LNCaP clone FGC (cell line): ENCODE results near the gene TENM4.

Experiments
- DNase-seq: peaks from one replicate; pipeline ENCODE4 v3.0.0-alpha.2; 2011; ENCODE audit warnings: low read depth
- H3K4me3 ChIP-seq: 2 replicates; pipeline ENCODE4 v1.5.1; 2011; ENCODE audit warnings: mild to moderate bottlenecking, low read depth, low read length, control low read depth
- CTCF ChIP-seq: IDR thresholded peaks from 2 replicates; pipeline ENCODE4 v1.5.1; 2012; ENCODE audit warnings: mild to moderate bottlenecking; ENCODE audit not compliant: control insufficient read depth, insufficient read depth; ENCODE audit errors: extremely low read depth

Gene TENM4

GRCh38 chr11:79396001-79396400, 44.8 kb downstream of the TENM4 start:
- DNase-seq = no peak
- no peak overlapping the region for H3K4me3 ChIP-seq
- no peak for TF ChIP-seq CTCF

GRCh38 chr11:79393362-79394043, 47.3 kb downstream of the TENM4 start:
- DNase-seq = no peak
- no peak for TF ChIP-seq CTCF
- H3K4me3 ChIP-seq = no peak overlapping the region

DNA sequence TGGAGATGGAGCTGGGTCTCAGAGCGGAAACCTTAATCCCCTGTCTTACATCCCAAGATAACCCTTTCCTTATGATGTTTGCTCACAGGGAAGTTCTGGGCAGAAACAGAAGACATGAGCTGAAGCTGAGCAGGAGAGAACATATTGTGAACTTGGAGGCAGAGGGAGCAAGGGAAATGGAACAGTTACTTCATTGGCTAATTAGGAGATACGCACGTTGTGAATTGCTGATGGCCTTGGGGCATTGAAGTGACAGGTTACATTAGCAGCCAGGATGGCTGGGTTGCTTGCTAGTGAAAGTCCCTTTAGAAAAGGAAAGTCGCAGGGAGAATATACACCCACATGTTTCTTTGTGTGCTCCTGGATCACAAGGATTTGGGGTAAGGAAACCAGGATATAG, 48.7 kb downstream of the TENM4 start:
- TF ChIP-seq CTCF = no peak
- H3K4me3 ChIP-seq = no peak overlapping the region
- DNase-seq = no peak

- no peak overlapping the region for H3K4me3 ChIP-seq
- no peak for TF ChIP-seq CTCF
- no peak for DNase-seq
These were observed 49.9 kb downstream of the TENM4 start for GRCh38 chr11:79390923-79391322.

- TF ChIP-seq CTCF = no peak
- DNase-seq = no peak
- no peak overlapping the region for H3K4me3 ChIP-seq
These were observed 50.4 kb downstream of the TENM4 start for GRCh38 chr11:79390477-79390876.

DNA sequence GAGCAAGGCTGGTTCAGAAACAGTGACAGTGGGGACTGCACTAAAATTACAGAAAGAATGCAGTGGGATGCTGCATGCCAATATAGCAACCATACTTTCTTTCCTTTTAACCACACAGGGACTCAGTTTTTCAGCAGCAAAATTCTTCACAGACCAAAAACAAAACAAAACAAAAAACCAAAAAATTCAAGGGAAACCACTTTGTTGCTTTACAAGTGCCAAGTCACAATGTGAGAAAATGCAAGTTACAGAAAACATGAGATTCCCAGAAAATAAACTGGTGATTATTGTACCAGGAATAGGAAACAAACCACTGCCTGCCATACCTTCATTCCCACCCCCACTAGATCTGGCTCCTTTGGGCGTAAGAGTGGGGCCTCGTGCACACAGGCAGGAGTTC, 52.6 kb downstream of the TENM4 start:
- DNase-seq = no peak
- TF ChIP-seq CTCF = no peak

DNA sequence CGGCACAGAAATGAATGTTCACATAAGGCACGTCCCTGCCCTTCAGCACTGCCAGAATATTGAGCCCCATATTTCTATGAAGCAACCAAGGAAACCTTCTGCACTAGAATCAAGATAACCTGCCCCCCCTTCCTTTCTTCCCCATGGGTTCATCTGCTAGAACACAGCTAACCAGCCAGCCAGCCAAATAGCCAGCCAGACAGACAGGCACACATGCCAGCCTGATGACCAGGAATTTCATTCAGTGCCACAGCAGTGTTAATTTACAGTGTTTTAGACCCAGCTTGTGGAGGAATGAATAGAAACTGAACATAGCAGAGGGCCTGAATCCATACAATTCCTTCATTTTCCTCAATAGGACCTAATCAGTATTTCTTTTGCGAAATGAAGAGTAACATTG, 57.0 kb downstream of the TENM4 start:
- H3K4me3 ChIP-seq = no peak overlapping the region
- no peak for DNase-seq
- TF ChIP-seq CTCF = no peak

More for the DNA sequence above, 52.6 kb downstream of the TENM4 start:
- no peak overlapping the region for H3K4me3 ChIP-seq
